Activated CD4-positive, alpha-beta T cell treated with anti-CD3 and anti-CD28 coated beads, Interleukin-2, amount 50 U/mL, for 24 hours (primary cell): ENCODE data around the gene HOXC9.

Experiments used
- DNase-seq, 2 donors: peaks; one replicate each; pipeline ENCODE4 v3.0.0-alpha.2; 2020; ENCODE audit warnings: low read depth in 1 of 2, low spot score in 1 of 2

The HOXC9 gene

DNA sequence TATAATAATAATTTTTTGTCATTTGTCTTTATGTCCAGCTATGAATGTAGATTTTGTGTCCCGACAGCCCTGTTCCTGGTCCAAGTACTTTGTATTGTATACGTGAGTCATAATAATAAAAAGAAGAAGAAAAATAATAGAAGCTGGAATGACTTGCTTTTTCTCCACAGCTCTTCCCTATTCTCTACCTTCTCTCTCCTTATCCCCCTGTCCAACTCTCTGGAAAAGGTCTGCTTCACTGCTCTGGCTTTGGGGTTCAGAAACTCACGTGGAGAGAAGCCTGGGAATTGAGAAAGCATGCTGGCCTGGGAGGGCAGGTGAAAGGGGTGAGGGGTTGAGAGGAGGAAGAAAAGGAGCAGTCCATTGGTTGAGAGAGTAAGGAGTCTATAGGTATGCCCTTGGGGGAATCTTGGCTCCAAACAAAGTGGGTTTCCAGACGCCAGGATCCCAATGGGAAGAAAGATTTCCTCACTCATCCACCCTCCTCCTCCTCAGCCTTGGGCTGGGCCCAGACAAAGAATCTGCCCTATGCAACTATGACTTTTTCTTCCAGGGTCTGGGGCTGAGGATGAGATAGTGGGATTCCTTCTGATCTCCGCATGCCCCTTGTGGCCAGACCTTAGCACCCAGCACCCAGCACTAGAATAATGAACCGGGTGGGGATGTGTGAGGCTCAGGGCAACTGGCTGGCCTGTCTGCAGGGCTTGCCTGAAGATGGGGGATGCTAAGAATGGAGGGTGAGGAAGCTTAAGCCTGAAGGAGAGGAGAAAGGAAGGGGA, 12.9 kb downstream of the HOXC9 start:
- no peak for DNase-seq

DNA sequence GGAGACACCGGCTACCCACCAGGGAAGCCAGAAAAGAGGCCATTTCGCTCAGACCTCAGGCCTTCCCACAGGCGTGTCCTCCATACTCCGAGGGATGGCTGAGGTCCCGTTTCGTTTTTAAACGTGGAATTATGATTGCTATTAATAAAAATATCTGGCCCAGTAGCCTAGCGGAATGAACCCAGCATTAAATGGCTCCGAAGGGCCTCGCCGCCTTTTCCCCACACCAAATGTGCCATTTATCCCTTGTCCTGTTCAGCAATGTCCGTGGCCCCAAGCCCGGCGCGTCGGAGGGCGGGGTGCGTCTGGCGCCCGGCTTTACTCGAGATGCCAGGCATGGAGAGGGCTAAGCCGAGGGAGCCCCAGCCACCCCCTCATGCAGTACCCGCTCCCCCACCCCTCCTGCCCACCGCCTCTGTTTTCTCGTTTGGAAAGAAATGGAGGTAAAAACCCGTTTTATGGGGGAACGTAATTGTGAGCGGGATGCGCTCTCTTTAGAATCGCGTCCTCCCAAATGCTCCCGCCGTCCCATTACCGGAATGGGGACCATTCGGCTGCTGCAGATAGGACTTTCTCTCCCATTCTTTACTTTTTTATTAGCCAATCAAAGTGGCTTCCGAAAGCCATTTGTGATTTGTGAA, 14.5 kb downstream of the HOXC9 start:
- no peak for DNase-seq

DNA sequence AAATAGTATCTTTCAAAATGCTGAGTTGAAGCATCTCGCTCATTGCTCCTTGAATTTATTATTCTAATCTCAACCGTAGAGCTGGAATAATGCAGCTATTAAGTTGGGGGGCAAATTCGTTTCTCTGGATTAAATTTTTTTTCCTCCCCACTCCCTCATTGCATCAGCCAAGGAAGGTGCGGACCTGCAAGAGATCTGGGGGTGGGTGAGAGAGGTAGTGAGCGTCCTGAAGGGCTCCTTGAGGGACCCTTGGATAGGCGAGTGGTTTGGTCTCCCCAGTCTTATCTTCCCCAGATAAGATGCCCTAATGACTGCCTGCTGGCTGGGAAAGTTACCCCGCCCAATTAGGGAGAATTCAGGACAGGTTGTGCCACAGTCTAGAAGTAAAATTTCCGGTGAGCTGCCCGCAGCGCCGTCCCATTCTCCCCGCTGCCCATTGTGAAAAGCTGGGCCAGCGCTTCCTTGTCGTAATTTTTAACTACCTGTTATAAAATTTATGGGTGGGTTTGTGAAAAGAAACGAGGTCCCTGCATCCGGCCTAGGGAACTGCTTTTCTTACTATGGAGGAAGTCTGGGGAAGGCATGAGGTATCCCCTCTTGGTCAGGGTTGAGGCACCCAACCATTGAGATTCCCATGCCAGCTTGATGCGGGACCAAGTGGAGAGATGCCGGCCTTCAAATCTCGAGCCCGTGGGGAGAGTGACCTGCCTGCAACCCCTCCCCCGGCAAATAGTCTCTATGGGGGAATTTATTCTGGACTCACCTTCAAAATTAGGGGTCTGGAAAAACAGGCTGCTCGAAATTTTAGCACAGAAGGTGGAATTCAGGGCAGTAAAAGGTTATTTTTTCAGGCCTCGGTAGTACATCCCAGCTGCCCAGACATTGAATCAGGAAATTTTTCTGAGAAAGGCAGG, 15.3 kb downstream of the HOXC9 start:
- no peak for DNase-seq

DNA sequence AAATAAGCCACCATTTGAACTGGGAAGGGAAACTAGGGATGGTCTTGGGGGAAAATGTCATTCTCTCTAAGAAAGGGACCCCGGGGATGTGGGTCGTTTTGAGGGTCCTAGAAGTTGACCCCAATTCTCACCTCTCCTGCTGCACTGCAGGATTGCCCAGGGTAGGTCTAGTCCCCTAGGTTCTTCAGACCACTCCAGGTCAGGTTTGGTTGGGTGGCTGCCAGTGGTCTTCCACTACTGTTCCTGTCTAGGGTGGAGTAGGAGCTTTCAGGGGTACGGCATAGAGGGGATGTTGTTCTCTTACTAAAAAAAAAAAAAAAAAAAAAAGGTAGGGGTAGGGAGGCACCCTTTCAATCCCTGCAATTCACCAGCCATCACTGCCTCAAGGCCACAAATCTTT, 16.1 kb downstream of the HOXC9 start:
- DNase-seq, result no peak

DNA sequence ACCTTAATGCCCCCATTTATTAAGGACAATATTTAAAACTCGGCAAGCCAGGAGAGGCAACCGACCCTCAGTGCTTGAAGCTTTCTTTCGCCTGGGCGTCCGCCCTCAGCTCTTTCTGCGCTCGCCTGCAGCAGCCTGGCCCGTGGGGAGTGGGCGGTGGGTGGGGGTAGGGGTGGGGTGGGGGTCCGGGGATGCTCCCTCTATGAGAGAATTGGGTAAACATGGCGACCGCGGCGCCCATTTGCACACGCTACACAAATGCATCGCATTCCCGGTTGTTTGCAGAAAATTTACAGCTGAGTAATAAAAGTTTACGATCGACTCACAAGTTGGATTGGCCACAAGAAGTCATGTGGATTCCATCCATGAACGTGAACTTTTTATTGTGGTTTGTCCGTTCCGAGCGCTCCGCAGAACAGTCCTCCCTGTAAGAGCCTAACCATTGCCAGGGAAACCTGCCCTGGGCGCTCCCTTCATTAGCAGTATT, 16.6 kb downstream of the HOXC9 start:
- DNase-seq, result no peak

DNA sequence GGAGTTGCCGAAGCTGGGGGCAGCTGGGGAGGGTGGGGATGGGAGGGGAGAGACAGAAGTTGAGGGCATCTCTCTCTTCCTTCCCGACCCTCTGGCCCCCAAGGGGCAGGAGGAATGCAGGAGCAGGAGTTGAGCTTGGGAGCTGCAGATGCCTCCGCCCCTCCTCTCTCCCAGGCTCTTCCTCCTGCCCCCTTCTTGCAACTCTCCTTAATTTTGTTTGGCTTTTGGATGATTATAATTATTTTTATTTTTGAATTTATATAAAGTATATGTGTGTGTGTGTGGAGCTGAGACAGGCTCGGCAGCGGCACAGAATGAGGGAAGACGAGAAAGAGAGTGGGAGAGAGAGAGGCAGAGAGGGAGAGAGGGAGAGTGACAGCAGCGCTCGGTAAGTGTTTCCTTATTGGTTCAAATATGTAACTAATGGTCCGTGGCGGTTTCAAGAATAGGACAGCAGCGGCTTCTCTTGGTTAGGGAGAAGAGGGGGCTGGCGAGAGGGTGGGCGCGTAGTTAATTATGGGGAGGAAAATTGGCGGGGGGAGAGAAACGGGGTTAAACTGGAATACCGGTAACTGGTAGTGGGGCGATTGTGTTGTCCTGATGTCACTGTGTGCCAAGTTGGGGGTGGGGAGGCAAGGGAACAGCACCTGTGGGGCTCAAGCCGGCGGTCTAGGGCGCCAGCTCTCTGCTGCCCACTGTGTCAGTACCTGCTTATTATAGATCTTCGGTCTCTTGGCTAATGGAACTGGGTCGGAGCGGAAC, 17.2 kb downstream of the HOXC9 start:
- no peak for DNase-seq

DNA sequence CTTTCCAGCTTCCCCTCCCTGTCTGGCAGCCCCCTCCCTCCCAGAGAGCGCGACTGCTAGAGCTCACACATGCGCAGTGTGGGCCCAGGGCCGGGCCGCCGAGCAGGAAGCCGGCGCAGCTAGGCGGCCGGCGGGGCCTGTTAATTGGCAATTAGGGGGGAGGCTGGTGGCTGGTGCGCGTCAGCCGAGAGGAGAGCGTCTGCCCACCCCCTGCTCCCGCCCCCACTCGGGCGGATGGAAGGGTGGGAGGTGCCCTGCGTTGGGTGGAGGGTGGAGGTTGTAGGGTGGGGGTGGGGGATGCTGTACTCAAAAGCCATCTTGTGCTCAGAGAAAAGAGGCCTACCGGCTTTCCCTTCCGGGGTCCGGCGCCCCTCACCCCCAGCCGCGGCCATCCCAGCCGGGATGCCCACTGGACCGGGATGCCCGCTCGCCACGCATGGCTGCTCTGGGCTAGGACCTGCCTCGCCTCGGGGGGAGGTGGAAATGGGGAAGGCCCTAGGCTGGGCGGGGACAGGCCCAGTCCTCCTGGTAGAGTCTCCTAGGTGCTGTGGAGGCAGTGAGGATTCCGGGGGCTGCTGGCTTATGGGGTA, 18.0 kb downstream of the HOXC9 start:
- DNase-seq, result peak in 1 of 2 donors; percentile 49

DNA sequence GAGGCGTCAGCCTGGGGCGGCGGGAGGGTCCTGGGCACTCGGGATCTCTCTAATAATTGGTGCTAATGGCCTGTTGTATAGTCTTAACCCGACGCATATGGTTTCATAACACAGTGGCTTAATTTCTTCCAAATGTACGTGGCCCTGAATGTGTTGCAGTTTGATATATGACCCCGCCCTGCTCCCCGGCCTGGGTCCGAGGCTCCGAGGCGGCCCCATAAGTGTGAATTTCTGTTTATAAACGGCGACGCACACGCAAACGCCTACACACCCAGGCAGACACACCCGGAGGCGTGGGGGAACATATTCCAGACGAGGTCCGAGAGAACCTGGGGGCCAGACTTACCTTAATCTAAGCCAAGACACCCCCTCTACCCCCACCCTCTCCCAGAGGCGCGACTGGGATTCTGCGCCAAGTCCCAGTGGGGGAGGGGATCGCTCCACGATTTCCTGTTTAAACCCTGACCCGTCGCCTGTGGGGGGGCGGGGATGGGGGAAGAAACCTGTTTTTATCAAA, 18.6 kb downstream of the HOXC9 start:
- no peak for DNase-seq

DNA sequence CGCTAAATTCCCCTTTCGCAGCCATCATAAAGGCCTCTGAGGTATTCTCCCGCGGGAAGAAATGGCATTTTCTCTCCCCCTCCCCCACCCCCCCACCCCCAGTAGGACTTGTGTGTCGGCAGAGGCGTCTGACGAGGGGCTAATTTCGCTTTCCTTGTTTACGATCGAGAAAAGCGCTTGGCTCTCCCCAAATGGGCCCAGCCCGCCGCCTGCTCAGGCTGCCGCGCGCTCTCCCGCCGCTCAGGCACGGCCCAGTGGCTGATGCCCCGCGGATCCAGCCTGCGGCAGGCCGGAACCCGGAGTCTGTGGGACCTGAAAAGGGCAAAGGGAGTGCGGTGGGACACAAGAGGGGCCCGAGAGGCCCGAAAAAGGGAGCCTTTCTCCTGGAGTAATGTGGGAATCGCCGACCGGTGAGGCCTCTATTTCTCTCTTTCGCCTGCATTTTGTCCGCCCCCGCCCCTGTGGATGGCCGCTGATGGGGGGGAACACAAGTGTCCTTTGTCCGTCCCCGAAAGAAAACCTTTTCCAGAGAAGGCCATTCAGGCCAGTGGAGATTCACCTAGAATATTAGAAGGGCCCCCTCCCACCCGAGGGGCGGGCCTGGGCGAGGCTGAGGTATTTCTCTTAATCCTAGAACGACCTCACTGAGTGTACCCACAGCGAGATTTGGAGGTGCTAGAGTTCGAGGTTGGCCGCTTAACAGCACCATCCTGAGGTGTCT, 19.3 kb downstream of the HOXC9 start:
- DNase-seq, result no peak

DNA sequence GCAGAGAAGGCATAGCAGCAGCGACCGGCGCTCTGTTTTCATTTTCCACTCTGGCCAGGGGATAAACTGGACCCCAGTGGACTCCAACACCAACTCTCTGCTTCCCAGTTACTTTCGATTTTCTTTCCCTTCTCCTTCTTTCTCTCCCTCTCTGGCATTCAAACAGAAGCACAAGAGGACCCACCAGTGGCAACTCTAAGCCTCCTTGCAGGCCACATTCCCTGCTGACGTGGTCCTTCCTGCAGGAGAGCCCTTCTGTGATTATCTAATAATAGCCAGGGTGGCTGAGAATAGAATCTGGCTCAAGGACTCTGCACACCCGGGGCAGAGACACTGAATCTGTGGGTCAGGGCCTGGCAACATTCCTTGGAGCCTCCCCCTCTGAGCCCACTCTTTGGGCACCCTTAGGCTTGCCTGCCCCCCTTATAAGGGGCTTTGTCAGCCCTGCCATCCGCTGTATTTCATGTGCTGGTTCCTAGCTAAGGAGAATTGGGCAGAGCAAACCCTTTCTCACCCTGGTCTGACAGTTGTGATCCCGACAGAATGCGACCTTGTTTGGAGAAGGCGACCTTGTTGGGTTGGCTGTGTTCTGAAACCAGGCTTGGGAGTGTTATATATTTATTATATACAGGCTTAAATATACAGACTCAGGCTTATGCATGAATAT, 20.1 kb downstream of the HOXC9 start:
- DNase-seq, result no peak

DNA sequence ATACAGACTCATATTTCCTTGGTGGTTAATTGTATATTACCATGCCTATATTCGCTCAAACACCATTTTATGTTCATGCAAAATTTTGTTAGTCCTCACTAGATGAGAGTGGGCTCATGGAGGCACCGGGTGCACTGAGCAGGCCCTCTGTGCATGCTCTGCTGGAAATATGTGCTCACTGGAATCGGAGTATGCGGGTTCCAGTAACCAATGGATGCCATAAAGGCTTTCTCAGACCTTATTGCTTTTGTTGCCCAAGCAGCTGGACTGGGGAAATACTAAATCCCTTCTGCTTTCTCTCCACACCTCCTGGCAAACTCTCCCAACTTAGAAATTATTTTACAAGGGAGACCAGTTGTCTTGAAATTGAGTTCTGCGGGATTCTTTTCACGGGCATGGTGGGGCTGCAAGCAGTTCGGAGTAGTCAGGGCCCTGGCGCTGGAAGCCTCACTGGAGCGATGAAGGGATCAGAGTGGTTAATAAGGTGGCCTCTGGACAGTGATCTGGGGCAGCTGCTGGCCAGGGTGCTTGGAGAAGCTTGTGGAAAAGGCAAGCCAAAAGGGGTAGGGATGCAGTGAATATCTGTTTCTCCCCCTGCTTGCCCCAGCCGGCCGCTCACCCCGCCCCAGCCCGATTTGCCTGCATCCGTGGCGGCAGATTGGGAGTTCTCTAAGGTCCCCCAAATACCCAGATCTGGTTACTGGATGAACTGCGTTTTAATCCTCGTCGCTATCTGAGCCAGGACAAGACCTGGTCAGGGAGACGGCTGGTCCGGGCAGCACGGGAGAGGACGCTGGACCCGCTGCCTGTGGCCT, 20.8 kb downstream of the HOXC9 start:
- DNase-seq, result no peak

DNA sequence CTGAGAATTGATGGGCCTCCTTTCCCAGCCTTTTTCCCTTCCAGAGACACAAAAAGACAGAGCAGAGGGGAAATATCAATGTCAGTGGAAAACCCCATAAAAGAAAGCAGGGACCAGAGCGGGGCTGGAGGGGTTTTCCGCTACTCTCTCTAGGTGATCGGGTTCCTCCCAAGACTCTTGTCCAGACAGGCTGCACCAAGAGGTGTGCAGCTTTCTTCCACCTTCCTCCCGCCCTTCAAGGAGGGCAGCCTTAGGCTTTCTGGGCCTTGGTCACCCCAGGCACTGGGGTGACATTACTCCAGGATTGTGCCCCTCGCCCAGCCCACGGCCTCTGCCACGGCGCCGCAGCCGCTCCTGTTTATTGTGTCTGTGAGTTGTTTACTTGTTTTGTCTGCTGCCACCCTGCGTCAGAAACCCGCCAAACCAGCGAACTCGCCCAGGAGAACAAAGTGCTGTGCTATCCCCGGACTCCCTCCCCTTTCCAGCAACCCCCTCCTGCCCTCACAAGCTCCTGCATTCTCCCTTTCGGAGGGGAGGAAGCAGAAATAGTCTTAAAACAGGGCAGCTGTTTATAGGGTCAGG, 21.6 kb downstream of the HOXC9 start:
- no peak for DNase-seq

DNA sequence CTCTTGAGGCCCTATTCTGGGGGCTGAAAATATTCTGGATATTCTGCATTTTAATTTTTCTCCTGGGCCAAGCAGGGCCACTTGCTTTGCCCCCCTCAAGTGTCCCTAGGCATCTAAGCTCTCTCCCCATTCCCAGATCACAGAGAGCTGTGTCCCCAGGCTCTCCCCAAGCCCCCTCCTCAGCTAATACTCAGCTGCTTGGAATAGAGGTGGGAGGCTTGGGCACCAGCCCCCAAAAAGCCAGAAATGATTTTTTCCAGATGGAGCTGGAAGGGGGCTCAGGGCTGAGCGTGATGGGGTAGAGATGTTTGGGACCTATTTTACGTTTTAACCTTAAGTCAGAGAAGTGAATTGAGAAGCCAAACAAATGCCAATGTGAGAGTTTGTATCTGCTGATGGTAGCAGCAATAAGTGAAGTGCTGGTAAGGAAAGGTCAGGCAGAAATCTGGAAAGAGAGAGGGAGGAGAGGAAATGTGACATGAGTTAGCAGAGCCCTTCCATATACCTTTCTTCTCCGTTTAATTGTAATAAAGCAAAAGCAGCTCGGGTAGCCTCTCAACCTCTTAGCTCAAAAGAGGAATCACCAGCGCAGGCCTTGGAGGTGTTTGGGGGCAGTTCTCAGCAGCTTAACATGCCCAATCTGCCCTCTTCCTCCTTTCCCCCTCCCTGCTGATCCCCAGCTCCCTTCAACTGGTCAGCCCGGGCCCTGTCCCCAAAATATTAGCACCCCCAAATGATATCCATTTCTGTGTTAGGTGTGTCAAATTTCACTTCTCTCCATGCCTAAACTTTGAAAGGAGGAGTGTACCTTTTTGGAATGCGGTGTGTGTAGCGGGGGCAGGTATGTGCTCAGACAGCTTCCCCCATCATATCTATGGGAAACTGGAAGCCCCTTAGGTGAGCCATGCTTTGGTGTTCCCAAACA, 23.3 kb downstream of the HOXC9 start:
- DNase-seq, result no peak

DNA sequence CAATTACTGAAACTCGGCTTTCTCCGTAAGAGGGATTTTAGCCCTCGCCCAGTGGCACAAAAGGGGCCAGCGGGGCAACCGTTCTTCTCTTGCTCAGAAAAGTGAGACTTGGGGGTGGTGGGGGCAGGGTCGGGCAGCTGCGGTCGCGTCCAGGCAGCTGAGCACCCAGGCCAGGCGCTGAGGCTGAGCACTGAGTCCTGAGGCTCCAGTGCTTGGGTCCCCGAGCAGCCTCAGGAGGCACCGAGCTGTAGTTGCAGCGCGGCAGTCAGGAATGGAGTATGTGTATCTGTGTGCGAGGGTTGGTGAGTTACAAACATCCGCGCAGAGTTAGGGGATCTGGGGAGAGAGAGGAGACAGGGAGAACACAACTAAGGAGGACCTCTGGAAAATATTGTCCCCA, 24.2 kb downstream of the HOXC9 start:
- DNase-seq, result no peak

DNA sequence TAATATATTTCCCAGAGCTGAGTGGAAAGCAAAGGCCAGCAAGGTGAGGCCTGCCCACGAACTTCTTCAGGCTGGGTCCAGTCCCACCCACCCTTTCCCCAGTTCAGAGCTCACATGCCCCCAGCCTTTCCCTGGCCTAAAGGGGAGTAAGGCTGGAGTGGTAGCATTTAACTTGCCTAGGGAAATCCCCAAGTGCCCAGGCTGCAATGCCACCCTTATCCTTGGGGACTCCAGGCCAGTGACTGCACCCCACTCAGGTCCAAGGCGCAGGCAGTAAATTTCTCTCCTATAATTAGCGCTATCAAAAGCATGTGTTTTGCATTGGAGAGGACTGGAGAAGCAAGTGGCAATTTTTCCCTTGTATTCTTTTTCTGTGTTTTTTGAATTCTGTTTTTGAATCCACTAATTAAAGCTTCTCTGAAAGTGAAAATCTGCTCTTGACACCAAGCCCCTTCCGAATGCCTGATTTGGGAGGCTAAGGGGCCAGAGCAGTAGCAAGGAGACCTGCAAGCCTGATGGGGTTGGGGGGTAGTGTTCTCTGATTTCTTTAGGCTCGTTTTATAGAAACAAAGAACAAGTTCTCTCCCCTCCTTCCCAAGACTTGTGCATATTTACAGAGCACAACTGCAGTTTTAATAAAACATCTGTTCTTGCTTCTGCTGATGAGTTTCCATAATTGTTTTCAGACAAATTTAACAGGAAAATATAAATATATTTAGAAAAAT, 24.8 kb downstream of the HOXC9 start:
- no peak for DNase-seq
